Peyer's patch (tissue), 4 donors: ENCODE data around the gene NANS.

Experiments
- POLR2A ChIP-seq, 2 donors: fragments of 450-650 bp; IDR thresholded peaks; one replicate each; pipeline ENCODE4 v1.5.1; 2017; ENCODE audit warnings: antibody characterized with exemption in 2 of 2, mild to moderate bottlenecking in 2 of 2, moderate library complexity in 2 of 2
- TF ChIP-seq, protein P1 (sequence below), 6 experiments: fragments of 450-650 bp in 4 of 6; fragments of 200-600 bp in 2 of 6; sonication (generic) in 1 of 6; IDR thresholded peaks; one replicate each; pipeline ENCODE4 v1.5.1; 2017 to 2019; ENCODE audit warnings: antibody characterized with exemption in 6 of 6, mild to moderate bottlenecking in 3 of 6, moderate library complexity in 1 of 6

DNA sequence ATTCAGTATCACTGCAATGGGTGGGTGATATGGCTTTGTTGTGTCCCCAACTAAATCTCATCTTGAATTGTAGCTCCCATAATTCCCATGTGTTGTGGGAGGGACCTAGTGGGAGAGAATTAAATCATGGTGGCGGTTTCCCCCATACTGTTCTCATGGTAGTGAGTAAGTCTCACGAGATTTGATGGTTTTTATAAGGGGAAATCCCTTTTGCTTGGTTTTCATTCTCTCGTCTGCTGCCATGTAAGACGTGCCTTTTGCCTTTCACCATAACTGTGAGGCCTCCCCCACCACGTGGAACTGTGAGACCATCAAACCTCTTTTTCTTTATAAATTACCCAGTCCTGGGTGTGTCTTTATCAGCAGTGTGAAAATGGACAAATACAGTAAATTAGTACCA is 9.5 kb upstream of the NANS start:
- TF ChIP-seq, protein P1, sequence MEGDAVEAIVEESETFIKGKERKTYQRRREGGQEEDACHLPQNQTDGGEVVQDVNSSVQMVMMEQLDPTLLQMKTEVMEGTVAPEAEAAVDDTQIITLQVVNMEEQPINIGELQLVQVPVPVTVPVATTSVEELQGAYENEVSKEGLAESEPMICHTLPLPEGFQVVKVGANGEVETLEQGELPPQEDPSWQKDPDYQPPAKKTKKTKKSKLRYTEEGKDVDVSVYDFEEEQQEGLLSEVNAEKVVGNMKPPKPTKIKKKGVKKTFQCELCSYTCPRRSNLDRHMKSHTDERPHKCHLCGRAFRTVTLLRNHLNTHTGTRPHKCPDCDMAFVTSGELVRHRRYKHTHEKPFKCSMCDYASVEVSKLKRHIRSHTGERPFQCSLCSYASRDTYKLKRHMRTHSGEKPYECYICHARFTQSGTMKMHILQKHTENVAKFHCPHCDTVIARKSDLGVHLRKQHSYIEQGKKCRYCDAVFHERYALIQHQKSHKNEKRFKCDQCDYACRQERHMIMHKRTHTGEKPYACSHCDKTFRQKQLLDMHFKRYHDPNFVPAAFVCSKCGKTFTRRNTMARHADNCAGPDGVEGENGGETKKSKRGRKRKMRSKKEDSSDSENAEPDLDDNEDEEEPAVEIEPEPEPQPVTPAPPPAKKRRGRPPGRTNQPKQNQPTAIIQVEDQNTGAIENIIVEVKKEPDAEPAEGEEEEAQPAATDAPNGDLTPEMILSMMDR (IDR thresholded peaks at IDR 0.05), result no peak
- no peak for TF ChIP-seq POLR2A (IDR thresholded peaks at IDR 0.05)
